Right forelimb (tissue), 1 donor: ENCODE measurements around the gene KCNN4.
"Not testable (repeated sequence)": the region's sequence is repeated elsewhere in the genome, so short reads cannot be mapped to it uniquely, and the experiment has no call there.

Experiments
- DNase-seq: peaks from one replicate; pipeline ENCODE4 v3.0.0-alpha.2; 2018

KCNN4 gene

GRCh38 chr19:43774103-43774939 is 6.5 kb downstream of the KCNN4 start:
- DNase-seq: peak; percentile 76

DNA sequence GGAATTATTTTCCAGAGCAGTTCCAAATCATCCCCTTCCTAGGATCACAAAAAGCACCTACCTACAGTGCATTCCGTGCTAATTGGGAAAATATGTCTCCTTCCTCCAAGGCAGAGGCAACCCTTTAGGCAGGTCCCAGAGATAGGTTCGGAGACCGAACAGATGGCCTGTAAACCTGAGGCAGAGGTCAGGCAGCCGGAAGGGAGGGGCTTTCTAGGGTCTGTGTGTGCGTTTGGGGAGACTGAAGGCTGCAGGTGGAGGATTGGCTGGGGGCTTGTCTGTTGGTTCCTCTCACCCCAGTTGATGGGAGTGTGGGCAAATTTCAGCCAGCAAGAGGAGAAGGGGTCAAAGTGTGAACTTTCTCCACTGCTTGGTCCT is 7.1 kb downstream of the KCNN4 start:
- DNase-seq: no peak

DNA sequence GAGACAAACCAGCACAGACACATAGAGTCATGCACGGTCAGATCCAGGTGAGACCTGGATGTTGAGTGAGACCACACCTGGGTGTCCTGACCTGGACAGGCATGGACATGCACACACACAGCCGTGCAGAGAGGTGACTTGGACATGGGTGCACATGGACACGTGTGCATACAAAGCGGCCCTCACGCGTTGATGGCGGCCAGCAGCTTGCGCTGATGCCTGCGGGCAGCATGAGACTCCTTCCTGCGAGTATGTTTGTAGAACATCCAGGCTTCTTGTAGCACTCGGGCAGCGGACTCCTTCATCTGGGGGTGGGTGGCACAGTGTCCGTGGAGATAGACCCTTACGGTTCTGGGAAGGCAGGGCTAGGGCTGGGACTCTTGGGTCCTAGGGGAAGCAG is 11.5 kb downstream of the KCNN4 start:
- no peak for DNase-seq

- no peak for DNase-seq
These were observed 12.3 kb downstream of the KCNN4 start for GRCh38 chr19:43768273-43769050.

GRCh38 chr19:43767818-43768217 is 13.0 kb downstream of the KCNN4 start:
- DNase-seq: no peak

GRCh38 chr19:43767316-43767715 is 13.5 kb downstream of the KCNN4 start:
- DNase-seq: no peak

GRCh38 chr19:43766755-43767043 is 14.1 kb downstream of the KCNN4 start:
- DNase-seq: no peak

DNA sequence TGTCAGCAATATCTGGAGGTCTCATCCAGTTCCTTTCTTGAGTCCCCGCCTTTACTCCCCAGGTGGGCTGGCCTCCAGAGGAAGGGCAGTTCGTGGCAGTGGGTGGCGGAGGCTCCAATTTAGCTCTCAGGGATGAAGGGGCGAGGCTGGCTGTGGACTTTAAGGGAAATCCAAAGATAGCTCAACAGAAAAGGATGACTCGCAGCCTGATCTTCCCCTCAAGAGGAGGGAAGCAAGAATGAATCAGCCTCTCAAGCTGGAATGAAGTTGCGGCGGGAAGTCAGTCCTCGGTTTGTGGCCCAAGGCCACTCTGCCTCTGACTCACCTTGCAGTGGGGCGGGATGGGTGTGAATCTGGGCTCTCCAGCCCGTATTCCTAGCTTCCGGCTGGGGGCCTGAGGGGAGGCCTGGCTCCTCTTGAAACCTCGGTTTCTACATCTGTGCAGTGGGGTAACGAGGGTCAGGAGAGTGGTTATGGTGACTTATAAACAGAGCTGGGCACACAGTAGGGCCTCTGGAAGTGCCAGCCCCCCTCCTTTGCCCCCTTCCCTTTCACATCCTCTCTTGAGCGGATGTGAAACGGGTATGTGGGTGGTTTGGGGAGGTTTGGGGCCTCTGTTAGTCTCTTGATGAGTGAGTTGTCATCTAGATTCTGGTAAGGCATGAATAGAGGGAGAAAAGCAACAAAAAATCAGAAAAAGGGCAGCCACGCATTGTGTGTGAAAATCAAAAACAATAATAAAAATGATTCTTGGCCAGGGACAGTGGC is 15.5 kb downstream of the KCNN4 start:
- peak; percentile 57 for DNase-seq

GRCh38 chr19:43764684-43765083 is 16.1 kb downstream of the KCNN4 start:
- not testable (repeated sequence) for DNase-seq

- DNase-seq: no peak
These were observed 17.3 kb downstream of the KCNN4 start for GRCh38 chr19:43763473-43763939.

DNA sequence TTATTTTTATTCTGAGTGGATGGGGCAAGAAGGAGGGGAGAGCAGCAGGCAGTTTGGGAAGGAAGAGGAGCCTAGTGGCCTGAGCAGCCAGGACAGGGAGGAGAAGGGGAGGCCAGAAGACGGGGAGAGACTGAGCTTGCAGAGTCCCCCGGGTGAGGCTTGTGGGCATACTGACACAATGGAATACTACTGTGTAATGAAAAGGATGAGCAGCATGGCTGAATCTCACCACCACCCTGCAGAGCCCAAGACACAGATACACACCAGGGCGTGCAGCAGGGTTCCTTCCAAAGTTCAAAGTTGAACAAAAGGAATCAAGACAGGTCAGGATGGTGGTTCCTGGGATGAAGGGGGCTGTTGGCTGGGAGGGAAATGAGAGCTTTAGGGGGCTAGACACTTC is 18.0 kb downstream of the KCNN4 start:
- DNase-seq: no peak

- DNase-seq: no peak
These were observed 19.8 kb downstream of the KCNN4 start for GRCh38 chr19:43760941-43761340.

DNA sequence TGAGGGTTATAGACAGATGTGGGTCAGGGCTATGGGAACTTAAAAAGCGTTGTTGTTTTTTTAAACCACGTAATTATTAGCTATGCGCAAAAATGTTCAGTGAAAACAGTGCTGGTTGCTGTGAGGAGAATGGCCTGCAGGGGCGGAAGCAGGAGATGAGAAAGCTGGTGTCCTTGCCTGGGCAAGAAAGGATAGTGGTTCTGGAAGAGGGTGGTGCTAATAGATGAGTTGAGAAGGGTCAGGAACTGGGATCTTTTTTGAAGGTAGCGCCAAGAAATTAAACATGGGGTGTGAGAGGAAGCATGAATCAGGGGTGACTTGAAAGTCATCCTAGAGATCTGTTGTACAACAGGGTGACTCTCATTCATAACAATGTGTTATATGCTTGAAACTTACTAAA is 21.3 kb downstream of the KCNN4 start:
- DNase-seq: no peak

DNA sequence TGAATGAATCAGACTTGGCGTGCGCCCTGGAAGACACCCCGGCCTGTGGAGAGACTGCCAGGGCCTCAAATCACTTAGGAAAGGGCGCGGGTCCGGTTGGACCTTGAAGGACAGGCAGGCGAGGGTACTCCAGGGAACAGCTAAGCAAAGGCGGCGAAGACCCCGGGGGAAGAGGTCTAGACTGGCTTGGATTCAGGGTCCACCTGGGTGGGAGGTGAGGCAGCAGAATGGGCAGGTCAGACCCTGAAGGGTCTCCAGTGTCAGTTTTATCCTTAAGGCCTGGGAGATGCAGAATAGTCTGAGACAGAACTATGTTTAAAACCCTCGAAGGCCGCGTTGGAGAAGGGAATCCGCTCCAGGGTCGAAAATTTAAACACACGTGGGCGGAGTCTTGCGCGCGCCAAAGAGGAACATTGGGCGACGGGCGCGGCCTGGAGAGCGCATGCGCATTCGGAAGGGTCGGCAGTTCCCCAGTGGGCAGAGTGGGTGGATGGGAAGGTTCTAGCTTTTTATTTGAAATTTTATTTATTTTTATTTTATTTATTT is 25.4 kb downstream of the KCNN4 start:
- DNase-seq: peak; percentile 86

DNA sequence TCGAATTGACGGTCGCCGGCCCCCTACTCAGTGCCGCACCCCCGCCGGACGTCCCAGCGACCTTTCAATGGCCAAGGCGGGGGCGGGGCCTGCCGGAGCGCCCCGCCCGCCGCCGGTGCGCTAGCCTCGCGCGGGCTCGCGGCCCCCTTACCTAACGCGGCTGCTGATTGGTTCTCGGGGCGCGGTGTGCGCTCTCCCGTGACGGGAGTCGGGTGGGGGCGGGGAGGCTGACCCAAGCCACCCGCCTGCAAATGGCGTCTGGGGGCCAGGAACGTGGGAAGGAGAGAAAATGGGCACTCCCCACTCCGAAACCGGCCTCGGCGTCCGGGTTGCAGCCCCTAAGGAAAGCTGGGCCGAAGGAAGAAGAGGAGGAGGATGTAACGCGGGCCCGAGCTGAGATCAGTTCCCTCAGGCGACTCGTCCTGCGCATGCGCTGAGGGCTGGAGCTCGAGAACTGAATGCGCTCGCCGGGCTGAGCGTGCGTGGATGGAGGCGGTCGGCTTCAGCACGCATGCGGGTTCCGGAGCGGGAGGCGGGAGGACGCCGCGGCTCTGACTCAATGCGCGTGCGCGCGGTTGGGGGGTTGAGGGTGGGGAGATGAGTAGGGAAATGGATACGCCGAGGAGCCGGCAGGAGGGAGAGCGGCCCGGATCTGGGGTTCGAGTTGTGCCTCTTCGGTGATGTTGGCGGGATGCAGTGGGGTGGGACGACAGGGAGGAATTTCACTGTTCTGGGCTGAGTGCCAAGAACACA is 26.1 kb downstream of the KCNN4 start, which contains the start of gene SMG9:
Gene SMG9, minus strand, starts transcription at position 460 of the 753 bp plus-strand sequence. CDS start 4,221 bp downstream, outside the sequence.
- DNase-seq: peak; percentile 99

DNA sequence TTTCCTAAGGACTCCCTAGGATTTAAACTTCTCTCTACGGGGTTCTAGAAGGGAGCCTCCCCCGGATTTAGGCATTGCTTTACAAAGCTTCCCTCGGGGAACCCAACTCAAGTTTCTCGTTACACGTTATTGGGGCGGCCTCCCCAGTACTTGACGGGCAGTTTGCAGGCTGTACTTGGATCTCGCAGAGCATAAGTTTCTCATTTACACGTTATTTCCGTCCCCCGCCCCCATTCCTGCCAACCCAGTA is 26.6 kb downstream of the KCNN4 start:
- no peak for DNase-seq

DNA sequence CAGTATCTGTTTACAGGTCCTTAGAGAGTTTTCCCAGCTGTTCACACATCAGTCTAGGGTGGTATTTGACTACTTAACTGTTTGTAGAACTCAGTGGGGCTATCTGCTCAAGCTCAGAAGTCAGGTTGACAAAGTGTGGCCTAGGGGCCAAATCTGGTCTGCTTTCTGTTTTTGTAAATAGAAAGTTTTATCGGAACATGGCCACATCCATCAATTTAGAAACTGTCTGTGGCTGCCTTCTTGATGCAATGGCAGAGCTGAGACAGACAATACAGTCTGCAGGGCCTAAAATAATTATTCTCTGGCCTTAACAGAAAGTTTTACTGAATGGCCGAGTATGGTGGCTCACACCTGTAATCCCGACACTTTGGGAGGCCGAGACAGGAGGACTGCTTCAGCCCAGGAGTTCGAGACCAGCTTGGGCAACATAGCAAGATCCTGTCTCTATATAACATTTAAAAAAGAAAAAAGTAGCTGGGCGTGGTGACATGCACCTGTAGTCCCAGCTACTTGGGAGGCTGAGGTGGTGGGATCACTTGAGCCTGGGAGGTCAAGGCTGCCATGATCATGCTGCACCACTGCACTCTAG is 28.4 kb downstream of the KCNN4 start:
- no peak for DNase-seq

GRCh38 chr19:43751466-43752220 is 29.1 kb downstream of the KCNN4 start:
- no peak for DNase-seq

- DNase-seq: no peak
These were observed 30.9 kb downstream of the KCNN4 start for GRCh38 chr19:43749898-43750297.

DNA sequence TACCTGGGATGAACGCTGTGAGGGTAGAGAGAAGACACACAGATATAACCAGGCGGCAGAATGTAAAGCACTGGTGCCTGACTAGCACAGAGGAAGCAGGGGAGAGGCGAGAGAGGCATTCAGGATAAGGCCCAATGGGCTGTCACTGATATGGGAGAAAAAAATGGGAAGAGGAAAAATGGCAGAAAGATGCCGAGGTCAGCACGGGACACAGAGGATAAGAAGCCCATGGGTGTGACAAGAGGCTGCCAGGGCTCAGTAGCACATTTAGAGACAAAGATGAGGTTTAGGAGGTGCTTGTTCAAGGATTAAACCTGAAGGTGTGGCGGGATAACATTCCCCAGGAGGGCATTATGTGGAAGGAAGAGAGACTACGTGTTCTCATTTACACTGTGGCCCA is 31.6 kb downstream of the KCNN4 start:
- no peak for DNase-seq

DNA sequence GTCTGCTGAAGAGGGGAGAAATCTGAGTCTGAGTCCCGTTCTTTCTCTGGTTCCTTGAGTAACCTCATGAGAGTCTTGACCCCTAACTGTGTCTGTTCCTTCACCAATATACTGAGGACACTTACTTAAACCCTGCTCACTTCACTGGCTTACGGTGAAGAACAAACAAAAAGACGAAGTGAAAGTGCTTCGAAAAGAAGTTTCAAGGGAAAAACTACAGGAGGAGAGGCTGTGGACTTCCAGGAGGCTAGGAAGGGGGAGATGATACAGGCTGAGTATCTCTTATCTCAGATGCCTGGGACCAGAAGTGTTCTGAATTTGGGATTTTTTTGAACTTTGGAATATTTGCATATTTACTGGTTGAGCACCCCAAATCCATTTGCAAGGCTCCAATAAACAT is 32.1 kb downstream of the KCNN4 start:
- DNase-seq: no peak

DNA sequence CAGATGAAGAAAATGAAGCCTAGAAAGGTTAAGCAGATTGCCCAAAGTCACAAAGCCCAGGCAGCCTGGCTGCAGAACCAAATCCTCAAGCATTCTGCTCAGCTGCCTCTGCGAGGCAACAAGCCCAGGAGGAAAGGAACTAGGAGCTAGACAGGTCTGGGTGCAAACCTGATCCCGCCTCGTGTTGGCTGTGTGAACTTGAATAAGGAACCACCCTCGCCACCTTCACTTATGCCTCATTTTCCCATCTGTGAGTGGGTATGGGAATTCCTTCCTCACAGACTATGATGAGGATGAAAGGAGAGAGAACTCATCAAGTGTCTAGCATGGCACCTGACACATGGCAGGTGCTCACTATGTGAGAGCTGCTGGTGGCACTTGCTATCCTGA is 32.6 kb downstream of the KCNN4 start:
- no peak for DNase-seq
